ENCODE results near the gene LANCL2. TPM values are rescaled to one million over a fixed set of nuclear protein-coding genes. Genes with fewer than 3 reads are reported as not detected.

LANCL2 gene
- total RNA-seq, 4 donors from 2014 or later, result 12.6 to 23.3 (median 18.6) TPM

GRCh38 chr7:55476852-55477780, 112.0 kb downstream of the LANCL2 start:
- ATAC-seq (ENCODE audit: low FRiP score) (no peak), DNase-seq (ENCODE audit: low spot score) (no peak)
- TF ChIP-seq CTCF (IDR thresholded peaks at IDR 0.05), result no peak

- DNase-seq (ENCODE audit: low spot score) (no peak), ATAC-seq (ENCODE audit: low FRiP score) (no peak)
- no peak for TF ChIP-seq CTCF (IDR thresholded peaks at IDR 0.05)
Observed at GRCh38 chr7:55477781-55478374, 112.7 kb downstream of the LANCL2 start.

- TF ChIP-seq CTCF (IDR thresholded peaks at IDR 0.05), result no peak
- ATAC-seq (ENCODE audit: low FRiP score), result no peak
- DNase-seq (ENCODE audit: low spot score), result no peak
Observed at GRCh38 chr7:55478700-55479099, 113.6 kb downstream of the LANCL2 start.

GRCh38 chr7:55481155-55481554, 116.0 kb downstream of the LANCL2 start:
- DNase-seq (ENCODE audit: low spot score) (no peak), ATAC-seq (ENCODE audit: low FRiP score) (no peak)

GRCh38 chr7:55483046-55483445, 117.9 kb downstream of the LANCL2 start:
- no peak for TF ChIP-seq CTCF (IDR thresholded peaks at IDR 0.05)
- ATAC-seq (ENCODE audit: low FRiP score), result no peak

More at GRCh38 chr7:55481155-55481554, 116.0 kb downstream of the LANCL2 start:
- TF ChIP-seq CTCF (IDR thresholded peaks at IDR 0.05), result no peak

More at GRCh38 chr7:55483046-55483445, 117.9 kb downstream of the LANCL2 start:
- no peak for DNase-seq (ENCODE audit: low spot score)

Other genes with a start within 250 kb of the LANCL2 start
- 10 to 100 TPM; 31.3 to 64.0 (median 57.9) TPM for gene VOPP1, start 207.2 kb downstream of the LANCL2 start, total RNA-seq